ENCODE data around the gene AFF3. TPM values are rescaled to one million over a fixed set of nuclear protein-coding genes. Genes with fewer than 3 reads are reported as not detected.

The AFF3 gene
- total and polyA plus RNA-seq, 4 donors = 4.2 to 90.9 (median 14.6) TPM

- ATAC-seq (ENCODE audit: insufficient read depth, low FRiP score) = no peak
- Histone ChIP-seq H3K9ac (ENCODE audit: insufficient read depth in 1 of 2, low read length in 2 of 2) (no peak overlapping the region), H3K27ac (ENCODE audit: low read depth in 1 of 2, low read length in 1 of 2) (no peak overlapping the region), H3K4me1 (ENCODE audit: control insufficient read depth in 5 of 5, insufficient read depth in 5 of 5, low read length in 5 of 5) (peaks cover 0 to 21% (median 10%) of the 10 kb centered on the region in 5 donors), H3K9me3 (ENCODE audit: control insufficient read depth in 4 of 4, insufficient read depth in 3 of 4, low read length in 3 of 4) (no peaks in the 10 kb centered on the region), H3K27me3 (ENCODE audit: control insufficient read depth in 3 of 3, insufficient read depth in 3 of 3, low read length in 2 of 3) (no peaks in the 10 kb centered on the region), H3K4me3 (no peak overlapping the region), H3K36me3 (ENCODE audit: control insufficient read depth in 4 of 4, insufficient read depth in 4 of 4, low read length in 4 of 4) (peaks cover 0 to 7% (median 2%) of the 10 kb centered on the region in 4 donors)
- WGBS, 2 donors = 56 to 74% methylated on average over 3 of the region's 3 CpGs
- DNase-seq = no peak
- TF ChIP-seq, protein P1, sequence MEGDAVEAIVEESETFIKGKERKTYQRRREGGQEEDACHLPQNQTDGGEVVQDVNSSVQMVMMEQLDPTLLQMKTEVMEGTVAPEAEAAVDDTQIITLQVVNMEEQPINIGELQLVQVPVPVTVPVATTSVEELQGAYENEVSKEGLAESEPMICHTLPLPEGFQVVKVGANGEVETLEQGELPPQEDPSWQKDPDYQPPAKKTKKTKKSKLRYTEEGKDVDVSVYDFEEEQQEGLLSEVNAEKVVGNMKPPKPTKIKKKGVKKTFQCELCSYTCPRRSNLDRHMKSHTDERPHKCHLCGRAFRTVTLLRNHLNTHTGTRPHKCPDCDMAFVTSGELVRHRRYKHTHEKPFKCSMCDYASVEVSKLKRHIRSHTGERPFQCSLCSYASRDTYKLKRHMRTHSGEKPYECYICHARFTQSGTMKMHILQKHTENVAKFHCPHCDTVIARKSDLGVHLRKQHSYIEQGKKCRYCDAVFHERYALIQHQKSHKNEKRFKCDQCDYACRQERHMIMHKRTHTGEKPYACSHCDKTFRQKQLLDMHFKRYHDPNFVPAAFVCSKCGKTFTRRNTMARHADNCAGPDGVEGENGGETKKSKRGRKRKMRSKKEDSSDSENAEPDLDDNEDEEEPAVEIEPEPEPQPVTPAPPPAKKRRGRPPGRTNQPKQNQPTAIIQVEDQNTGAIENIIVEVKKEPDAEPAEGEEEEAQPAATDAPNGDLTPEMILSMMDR (IDR thresholded peaks at IDR 0.05; ENCODE audit: control extremely low read depth, extremely low read depth) = no peak
Observed at GRCh38 chr2:99989905-99990304, 152.5 kb downstream of the AFF3 start.

GRCh38 chr2:99988599-99988998 lies 153.8 kb downstream of the AFF3 start:
- Histone ChIP-seq H3K9me3 (ENCODE audit: control insufficient read depth in 4 of 4, insufficient read depth in 3 of 4, low read length in 3 of 4) (no peaks in the 10 kb centered on the region), H3K4me1 (ENCODE audit: control insufficient read depth in 5 of 5, insufficient read depth in 5 of 5, low read length in 5 of 5) (peaks cover under 1 to 34% (median 14%) of the 10 kb centered on the region in 5 donors), H3K27ac (ENCODE audit: low read depth in 1 of 2, low read length in 1 of 2) (no peak overlapping the region), H3K27me3 (ENCODE audit: control insufficient read depth in 3 of 3, insufficient read depth in 3 of 3, low read length in 2 of 3) (no peaks in the 10 kb centered on the region), H3K36me3 (ENCODE audit: control insufficient read depth in 4 of 4, insufficient read depth in 4 of 4, low read length in 4 of 4) (peaks cover 0 to 7% (median 2%) of the 10 kb centered on the region in 4 donors), H3K9ac (ENCODE audit: insufficient read depth in 1 of 2, low read length in 2 of 2) (no peak overlapping the region), H3K4me3 (no peak overlapping the region)
- TF ChIP-seq, protein P1 (IDR thresholded peaks at IDR 0.05; ENCODE audit: control extremely low read depth, extremely low read depth) = no peak
- DNase-seq = peak in 2 of 3 donors; percentile 28 to 50
- 66 to 72% methylated on average over 3 of the region's 3 CpGs for WGBS, 2 donors
- ATAC-seq (ENCODE audit: insufficient read depth, low FRiP score) = no peak

DNA sequence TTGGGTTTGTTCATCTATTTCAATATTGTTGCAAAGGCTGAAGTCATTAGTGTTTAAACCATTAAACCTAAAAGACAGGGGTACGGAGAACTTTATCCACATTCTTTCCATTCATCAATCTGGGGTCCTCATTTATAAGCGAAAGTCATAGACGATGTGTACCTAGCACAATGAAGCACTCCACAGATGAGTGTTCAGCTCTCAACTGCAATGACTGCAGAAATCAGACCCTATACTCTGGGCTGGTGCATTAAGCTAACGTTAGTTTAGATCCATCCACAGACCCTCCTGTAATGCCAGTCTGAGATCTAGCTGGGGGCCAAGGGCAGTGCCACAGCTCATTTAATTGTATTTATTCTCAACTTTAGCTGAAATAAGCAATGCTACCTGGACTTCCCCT lies 155.2 kb downstream of the AFF3 start:
- peaks cover 2 to 39% (median 14%) of the 10 kb centered on the region in 5 donors for H3K4me1 ChIP-seq (ENCODE audit: control insufficient read depth in 5 of 5, insufficient read depth in 5 of 5, low read length in 5 of 5)
- H3K4me3 ChIP-seq = no peak overlapping the region
- no peak overlapping the region for H3K9ac ChIP-seq (ENCODE audit: insufficient read depth in 1 of 2, low read length in 2 of 2)
- no peaks in the 10 kb centered on the region for H3K27me3 ChIP-seq (ENCODE audit: control insufficient read depth in 3 of 3, insufficient read depth in 3 of 3, low read length in 2 of 3)
- H3K36me3 ChIP-seq (ENCODE audit: control insufficient read depth in 4 of 4, insufficient read depth in 4 of 4, low read length in 4 of 4) = peaks cover 0 to 7% (median 2%) of the 10 kb centered on the region in 4 donors
- no peak for ATAC-seq (ENCODE audit: insufficient read depth, low FRiP score)
- no peak for DNase-seq
- H3K9me3 ChIP-seq (ENCODE audit: control insufficient read depth in 4 of 4, insufficient read depth in 3 of 4, low read length in 3 of 4) = no peaks in the 10 kb centered on the region
- TF ChIP-seq, protein P1 (IDR thresholded peaks at IDR 0.05; ENCODE audit: control extremely low read depth, extremely low read depth) = no peak
- H3K27ac ChIP-seq (ENCODE audit: low read depth in 1 of 2, low read length in 1 of 2) = no peak overlapping the region
- WGBS, 2 donors = 95% methylated on average over 4 of the region's 4 CpGs

All from lung (tissue), 12 donors.